C4-2B (cell line): Measurements from ENCODE around the gene TTC4.

Experiments used
- CTCF ChIP-seq: fragments of 450-650 bp; conservative IDR thresholded peaks from 2 replicates; pipeline ENCODE4 v1.5.1; 2017; ENCODE audit warnings: mild to moderate bottlenecking
- ZFX ChIP-seq: fragments of 450-650 bp; IDR thresholded peaks from 2 replicates; pipeline ENCODE4 v1.6.1; 2017

- TF ChIP-seq CTCF (no peak), ZFX (no peak)
Observed at GRCh38 chr1:54754486-54755285, 39.0 kb downstream of the TTC4 start.
